Measurements from ENCODE around the gene USP9X. TPM values are rescaled to one million over a fixed set of nuclear protein-coding genes. Genes with fewer than 3 reads are reported as not detected.
"Not testable (repeated sequence)": the region's sequence is repeated elsewhere in the genome, so short reads cannot be mapped to it uniquely, and the experiment has no call there.

USP9X gene
- total RNA-seq, 2 experiments from 2014 or later: 38.0 to 58.5 TPM

DNA sequence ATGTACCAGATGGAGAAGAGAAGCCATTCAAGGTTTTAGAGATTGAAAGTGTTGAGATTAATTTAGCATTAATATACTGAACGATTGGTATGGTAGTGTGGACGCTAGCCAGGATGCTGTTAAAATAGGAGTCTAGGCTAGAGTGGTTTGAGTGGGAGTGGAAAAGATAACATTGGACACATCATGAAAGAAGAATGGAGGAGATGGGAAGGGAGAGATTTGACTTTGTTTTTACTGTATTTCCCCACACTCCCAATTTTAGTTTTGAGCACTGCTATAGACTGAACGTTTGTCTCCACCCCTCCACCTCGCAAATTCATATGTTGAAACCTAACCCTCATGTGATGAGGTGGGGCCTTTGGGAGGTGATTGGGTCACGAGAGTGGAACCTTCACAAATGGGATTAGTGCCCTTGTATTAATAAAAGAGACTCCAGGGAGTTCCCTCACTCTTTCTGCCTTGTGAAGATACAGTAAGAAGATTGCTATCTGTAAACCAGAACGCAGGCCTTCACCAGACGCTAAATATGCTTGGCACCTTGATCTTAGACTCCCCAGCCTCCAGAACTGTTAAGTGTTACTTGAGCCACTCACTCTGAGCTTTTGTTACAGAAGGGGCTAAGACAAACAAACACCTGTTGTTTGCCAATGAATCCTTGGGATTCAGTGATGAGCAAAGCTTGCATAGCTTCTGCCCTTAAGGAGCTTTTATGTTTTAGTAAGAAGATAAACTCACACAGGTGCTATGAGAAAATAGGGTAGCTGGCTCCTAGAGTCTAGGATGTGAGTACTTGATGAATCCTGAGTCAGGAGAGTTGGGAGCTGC lies 25.8 kb downstream of the USP9X start:
- intact Hi-C loops (cut with micrococcal nuclease; ENCODE audit: unreplicated experiment): loop anchor here (10.0 kb wide), 1 partner anchor 186 kb away; no protein-coding TSS in a partner anchor
- ChIA-PET CTCF (ENCODE audit: unreplicated experiment) (no interaction called here), POLR2A (interaction anchor here (0.8 to 1.0 kb wide), 2 partner anchors 24 to 68 kb away, joined by 3 read pairs; no protein-coding TSS in a partner anchor)
- H3K4me3 ChIP-seq (ENCODE audit: low read depth, low read length, poor library complexity, severe bottlenecking): no peak overlapping the region
- DNase-seq (ENCODE audit: low spot score): no peak
- peaks cover 9% of the 10 kb centered on the region for H3K36me3 ChIP-seq (ENCODE audit: insufficient read depth, low read length)
- no peak overlapping the region for H2AFZ ChIP-seq (ENCODE audit: low read length)
- H3K4me1 ChIP-seq (ENCODE audit: insufficient read depth, low read length, poor library complexity, severe bottlenecking): peaks cover 8% of the 10 kb centered on the region
- H3K9me3 ChIP-seq (ENCODE audit: low read length): no peaks in the 10 kb centered on the region
- H3K9me2 ChIP-seq (ENCODE audit: insufficient read depth, low read length): no peaks in the 10 kb centered on the region
- H3K27ac ChIP-seq (ENCODE audit: low read depth, low read length, poor library complexity, severe bottlenecking): no peak overlapping the region
- peaks cover 24% of the 10 kb centered on the region for H4K20me1 ChIP-seq (ENCODE audit: insufficient read depth, low read length)
- no TSS peak for BruUV-seq (replicated peaks)
- H3K4me2 ChIP-seq (ENCODE audit: low read length): no peak overlapping the region
- no peak for TF ChIP-seq EZH2phosphoT487 (IDR thresholded peaks at IDR 0.05; ENCODE audit: borderline replicate concordance, low read depth, low read length)
- TF ChIP-seq, protein P1, sequence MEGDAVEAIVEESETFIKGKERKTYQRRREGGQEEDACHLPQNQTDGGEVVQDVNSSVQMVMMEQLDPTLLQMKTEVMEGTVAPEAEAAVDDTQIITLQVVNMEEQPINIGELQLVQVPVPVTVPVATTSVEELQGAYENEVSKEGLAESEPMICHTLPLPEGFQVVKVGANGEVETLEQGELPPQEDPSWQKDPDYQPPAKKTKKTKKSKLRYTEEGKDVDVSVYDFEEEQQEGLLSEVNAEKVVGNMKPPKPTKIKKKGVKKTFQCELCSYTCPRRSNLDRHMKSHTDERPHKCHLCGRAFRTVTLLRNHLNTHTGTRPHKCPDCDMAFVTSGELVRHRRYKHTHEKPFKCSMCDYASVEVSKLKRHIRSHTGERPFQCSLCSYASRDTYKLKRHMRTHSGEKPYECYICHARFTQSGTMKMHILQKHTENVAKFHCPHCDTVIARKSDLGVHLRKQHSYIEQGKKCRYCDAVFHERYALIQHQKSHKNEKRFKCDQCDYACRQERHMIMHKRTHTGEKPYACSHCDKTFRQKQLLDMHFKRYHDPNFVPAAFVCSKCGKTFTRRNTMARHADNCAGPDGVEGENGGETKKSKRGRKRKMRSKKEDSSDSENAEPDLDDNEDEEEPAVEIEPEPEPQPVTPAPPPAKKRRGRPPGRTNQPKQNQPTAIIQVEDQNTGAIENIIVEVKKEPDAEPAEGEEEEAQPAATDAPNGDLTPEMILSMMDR (conservative IDR thresholded peaks at IDR 0.05; ENCODE audit: low read length): no peak
- peaks cover 91% of the 10 kb centered on the region for H3K79me2 ChIP-seq (ENCODE audit: insufficient read depth, low read depth, low read length)

DNA sequence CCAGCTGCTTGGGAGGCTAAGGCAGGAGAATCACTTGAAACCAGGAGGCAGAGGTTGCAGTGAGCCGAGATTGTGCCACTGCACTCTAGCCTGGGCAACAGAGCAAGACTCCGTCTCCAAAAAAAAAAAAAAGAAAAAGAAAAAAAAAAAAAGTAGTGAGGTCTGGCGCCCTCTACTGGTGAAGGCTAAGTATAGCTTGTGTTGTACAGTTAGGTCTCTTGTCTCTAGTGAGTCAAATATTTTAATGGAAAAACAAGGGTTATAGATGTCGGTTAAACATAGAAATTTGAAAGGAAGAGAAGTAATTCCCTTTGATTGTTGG lies 29.8 kb downstream of the USP9X start:
- H3K27ac ChIP-seq (ENCODE audit: low read depth, low read length, poor library complexity, severe bottlenecking); H3K4me3 ChIP-seq (ENCODE audit: low read depth, low read length, poor library complexity, severe bottlenecking); H3K9me3 ChIP-seq (ENCODE audit: low read length); H3K9me2 ChIP-seq (ENCODE audit: insufficient read depth, low read length); H2AFZ ChIP-seq (ENCODE audit: low read length); BruUV-seq (replicated peaks); H3K36me3 ChIP-seq (ENCODE audit: insufficient read depth, low read length); CTCF ChIA-PET (ENCODE audit: unreplicated experiment); H3K4me2 ChIP-seq (ENCODE audit: low read length): not testable (repeated sequence)
- TF ChIP-seq, protein P1 (conservative IDR thresholded peaks at IDR 0.05; ENCODE audit: low read length): peak; percentile 74
- POLR2A ChIA-PET: interaction anchor here (0.6 to 1.0 kb wide), 2 partner anchors 30 to 461 kb away, joined by 3 to 6 read pairs; partner anchors contain the start of gene USP9X
- intact Hi-C loops (cut with micrococcal nuclease; ENCODE audit: unreplicated experiment): loop anchor here (2.0 to 10.0 kb wide), 2 partner anchors 30 to 190 kb away; partner anchors contain the start of gene USP9X
- H3K79me2 ChIP-seq (ENCODE audit: insufficient read depth, low read depth, low read length): peaks cover 93% of the 10 kb centered on the region
- DNase-seq (ENCODE audit: low spot score): peak; percentile 61
- H4K20me1 ChIP-seq (ENCODE audit: insufficient read depth, low read length): peaks cover 25% of the 10 kb centered on the region
- H3K4me1 ChIP-seq (ENCODE audit: insufficient read depth, low read length, poor library complexity, severe bottlenecking): peaks cover 18% of the 10 kb centered on the region

- no TSS peak for BruUV-seq (replicated peaks)
- H3K4me1 ChIP-seq (ENCODE audit: insufficient read depth, low read length, poor library complexity, severe bottlenecking): peaks cover 18% of the 10 kb centered on the region
- H3K36me3 ChIP-seq (ENCODE audit: insufficient read depth, low read length): 0 out of 2 replicates have a peak, but pooled peaks cover 9% of the 10 kb centered on the region
- peaks cover 18% of the 10 kb centered on the region for H4K20me1 ChIP-seq (ENCODE audit: insufficient read depth, low read length)
- TF ChIP-seq, protein P1 (conservative IDR thresholded peaks at IDR 0.05; ENCODE audit: low read length): no peak
- no peak overlapping the region for H3K27ac ChIP-seq (ENCODE audit: low read depth, low read length, poor library complexity, severe bottlenecking)
- H3K9me2 ChIP-seq (ENCODE audit: insufficient read depth, low read length): no peaks in the 10 kb centered on the region
- ChIA-PET CTCF (ENCODE audit: unreplicated experiment) (no interaction called here), POLR2A (interaction anchor here (0.7 kb wide), 2 partner anchors 16 to 156 kb away, joined by 4 read pairs; no protein-coding TSS in a partner anchor)
- H3K4me2 ChIP-seq (ENCODE audit: low read length): peak overlapping the region; percentile 64
- DNase-seq (ENCODE audit: low spot score): peak; percentile 39
- H3K79me2 ChIP-seq (ENCODE audit: insufficient read depth, low read depth, low read length): peaks cover 92% of the 10 kb centered on the region
- H3K9me3 ChIP-seq (ENCODE audit: low read length): no peaks in the 10 kb centered on the region
- H2AFZ ChIP-seq (ENCODE audit: low read length): no peak overlapping the region
- intact Hi-C loops (cut with micrococcal nuclease; ENCODE audit: unreplicated experiment): loop anchor here (10.0 kb wide), 1 partner anchor 192 kb away; no protein-coding TSS in a partner anchor
- peak overlapping the region; percentile 25 for H3K4me3 ChIP-seq (ENCODE audit: low read depth, low read length, poor library complexity, severe bottlenecking)
Observed at GRCh38 chrX:41116948-41117347, 31.7 kb downstream of the USP9X start.
